NCI-H2029 treated with DMSO at 0.1 percent for 48 hours (cell line): ENCODE measurements around the gene TCP1.
"Not testable (repeated sequence)": the region's sequence is repeated elsewhere in the genome, so short reads cannot be mapped to it uniquely, and the experiment has no call there.

Source experiments
- DNase-seq: peaks from one replicate; lab custom pipeline; 2025; lab: John Stamatoyannopoulos, UW

TCP1 gene

GRCh38 chr6:159739341-159739740 is 50.1 kb downstream of the TCP1 start:
- no peak for DNase-seq

DNA sequence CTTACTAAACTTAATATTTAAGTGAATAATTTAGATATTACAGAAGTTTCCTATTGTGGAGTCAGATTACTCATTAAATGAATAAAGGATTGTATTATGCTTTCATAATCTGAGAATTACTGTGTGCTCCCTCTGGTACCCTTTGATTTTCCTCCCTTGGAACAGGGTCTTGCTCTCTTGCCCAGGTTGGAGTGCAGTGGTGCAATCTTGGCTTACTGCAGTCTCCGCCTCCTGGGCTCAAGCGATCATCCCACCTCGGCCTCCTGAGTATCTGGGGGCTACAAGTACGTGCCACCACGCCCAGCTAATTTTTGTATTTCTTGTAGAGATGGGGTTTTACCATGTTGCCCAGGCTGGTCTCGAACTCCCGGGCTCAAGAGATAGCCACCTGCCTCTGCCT is 52.5 kb downstream of the TCP1 start:
- DNase-seq: no peak

- DNase-seq: not testable (repeated sequence)
Observed at GRCh38 chr6:159733395-159733794, 56.0 kb downstream of the TCP1 start.

DNA sequence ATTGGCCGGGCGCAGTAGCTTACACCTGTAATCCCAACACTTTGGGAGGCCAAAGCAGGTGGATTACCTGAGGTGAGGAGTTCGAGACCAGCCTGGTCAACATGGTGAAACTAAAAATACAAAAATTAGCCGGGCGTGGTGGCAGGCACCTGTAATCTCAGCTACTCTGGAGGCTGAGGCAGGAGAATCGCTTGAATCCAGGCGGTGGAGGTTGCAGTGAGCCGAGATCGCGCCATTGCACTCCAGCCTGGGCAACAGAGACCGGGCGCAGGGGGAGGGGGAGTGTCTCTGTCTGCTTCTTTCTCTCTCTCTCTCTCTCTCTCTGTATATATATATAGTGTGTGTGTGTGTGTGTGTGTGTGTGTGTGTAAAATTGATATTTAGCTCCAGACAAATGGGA is 56.9 kb downstream of the TCP1 start:
- not testable (repeated sequence) for DNase-seq

DNA sequence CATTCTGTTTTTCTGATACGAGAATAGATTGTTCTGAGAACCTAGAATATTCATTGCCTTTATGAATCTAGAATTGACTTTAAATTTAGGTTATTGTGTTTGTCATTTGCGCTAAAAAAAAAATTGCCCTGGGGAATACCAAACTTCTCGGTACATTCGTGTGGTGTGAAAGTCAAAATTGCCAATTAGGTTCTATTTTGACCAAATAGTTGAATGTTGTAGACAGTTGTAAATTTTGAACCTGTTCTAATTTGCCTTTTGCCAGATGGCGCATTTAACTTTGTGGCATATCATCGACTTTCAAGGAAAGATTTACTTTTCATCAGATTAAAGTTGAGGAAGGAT is 59.1 kb downstream of the TCP1 start:
- no peak for DNase-seq

DNA sequence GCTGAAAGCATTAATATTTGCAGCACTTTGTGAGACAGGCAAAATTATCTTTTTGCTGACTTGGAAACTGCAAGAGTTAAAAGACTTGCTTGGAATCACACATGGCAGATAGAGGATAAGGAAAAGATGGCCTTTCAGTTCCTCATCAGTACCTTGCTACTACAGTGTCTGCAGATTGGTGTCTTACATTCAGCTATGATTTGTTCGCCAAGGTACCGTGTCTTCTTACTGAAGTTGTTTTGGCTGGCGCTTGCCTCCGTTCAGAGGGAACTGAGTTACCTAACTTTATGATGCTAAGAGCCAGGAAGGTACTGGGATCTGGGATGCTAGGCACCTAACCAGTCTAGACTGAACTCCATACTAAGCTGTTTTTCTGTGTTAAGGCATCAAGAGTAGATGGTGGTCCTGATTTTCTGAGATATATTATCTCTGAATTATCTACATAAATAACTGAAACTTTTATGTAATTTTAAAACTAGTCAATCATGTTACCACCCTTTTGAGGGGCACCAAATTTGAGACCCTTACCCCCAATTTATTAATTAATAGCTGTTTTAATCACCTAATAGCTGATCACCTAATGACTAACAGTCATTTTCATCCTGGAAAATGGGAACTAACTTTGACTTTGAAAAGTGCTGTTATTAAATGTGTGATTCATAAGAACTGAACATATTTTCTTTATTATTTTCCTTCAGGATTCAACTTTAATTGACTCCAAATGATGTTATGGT is 59.6 kb downstream of the TCP1 start:
- no peak for DNase-seq

GRCh38 chr6:159728531-159728964 is 60.9 kb downstream of the TCP1 start:
- no peak for DNase-seq
